HG02981 (cell line): ENCODE data around the gene BRD3OS.

Experiments
- ATAC-seq: cut with Tn5 transposase; IDR thresholded peaks from one replicate; pipeline ENCODE4 v1.9.1; 2021; ENCODE audit warnings: mild to moderate bottlenecking, moderate library complexity; ENCODE audit not compliant: unreplicated experiment

The BRD3OS gene

DNA sequence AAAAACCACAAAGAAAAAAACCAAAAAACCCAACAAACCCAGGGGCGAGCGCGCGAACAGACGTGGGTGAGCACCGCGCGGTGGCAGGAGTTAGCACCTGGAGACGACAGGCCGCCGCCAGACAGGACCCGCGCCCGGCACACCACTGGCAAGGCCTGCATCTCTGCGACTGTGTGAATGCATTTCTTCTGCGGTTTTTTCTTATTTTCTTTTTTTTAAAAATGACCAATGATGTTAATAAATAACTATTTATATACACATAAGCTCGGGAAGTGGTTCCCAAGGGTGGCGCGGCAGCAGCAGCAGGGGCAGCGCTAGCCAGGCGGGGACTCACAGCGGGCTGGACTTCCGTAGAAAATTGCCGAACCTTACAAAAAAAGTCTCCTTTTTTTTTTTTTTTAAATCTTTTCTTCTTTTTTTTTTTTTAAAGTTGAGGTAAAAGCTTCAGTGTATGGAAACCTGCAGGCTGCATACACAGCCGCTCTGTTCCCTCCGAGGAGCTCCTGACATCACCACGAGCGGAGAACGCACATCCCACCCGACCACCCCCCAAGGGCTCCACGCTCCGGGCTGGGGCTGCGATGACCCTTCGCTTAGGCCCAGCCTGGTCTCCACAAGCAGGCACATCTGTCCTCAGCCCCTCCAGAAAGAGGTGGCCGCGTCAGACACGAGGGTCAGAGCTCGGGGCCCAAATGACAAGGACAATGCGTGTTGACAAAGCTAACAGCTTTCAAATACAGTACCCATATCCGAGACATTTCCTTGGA, 7.4 kb downstream of the BRD3OS start:
- ATAC-seq = no peak

DNA sequence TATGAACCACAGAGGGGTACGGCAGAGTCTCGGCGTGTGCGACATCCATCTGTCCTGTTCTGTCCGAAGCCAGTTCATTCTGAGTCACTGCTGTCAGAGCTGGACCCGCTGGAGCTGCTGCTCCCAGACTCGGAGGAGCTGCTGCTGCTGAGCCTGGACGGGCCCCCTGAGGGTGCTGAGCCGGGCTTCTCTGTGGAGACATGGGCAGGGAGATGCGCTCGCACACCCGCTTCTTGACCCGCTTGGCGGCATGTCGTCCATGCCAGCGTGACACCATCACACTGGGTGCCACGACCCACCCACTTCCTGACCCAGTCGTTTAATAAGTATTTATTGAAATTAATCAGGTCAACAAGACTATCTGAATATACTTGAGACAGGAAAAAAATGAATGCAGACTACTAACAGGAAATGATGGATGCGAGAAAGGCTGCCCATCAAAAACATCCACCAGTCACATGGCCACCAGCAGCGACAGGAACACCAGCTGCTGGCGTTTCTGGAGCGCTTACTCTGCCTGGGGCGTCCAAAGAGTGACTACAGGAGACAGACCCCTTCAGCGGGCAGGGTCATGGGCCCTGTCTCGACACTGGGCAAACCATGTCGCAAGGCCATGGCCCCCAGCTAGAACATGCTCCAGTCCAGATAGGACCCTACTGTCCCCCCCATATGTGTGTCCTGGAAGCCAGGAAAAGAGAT, 8.4 kb downstream of the BRD3OS start:
- no peak for ATAC-seq

DNA sequence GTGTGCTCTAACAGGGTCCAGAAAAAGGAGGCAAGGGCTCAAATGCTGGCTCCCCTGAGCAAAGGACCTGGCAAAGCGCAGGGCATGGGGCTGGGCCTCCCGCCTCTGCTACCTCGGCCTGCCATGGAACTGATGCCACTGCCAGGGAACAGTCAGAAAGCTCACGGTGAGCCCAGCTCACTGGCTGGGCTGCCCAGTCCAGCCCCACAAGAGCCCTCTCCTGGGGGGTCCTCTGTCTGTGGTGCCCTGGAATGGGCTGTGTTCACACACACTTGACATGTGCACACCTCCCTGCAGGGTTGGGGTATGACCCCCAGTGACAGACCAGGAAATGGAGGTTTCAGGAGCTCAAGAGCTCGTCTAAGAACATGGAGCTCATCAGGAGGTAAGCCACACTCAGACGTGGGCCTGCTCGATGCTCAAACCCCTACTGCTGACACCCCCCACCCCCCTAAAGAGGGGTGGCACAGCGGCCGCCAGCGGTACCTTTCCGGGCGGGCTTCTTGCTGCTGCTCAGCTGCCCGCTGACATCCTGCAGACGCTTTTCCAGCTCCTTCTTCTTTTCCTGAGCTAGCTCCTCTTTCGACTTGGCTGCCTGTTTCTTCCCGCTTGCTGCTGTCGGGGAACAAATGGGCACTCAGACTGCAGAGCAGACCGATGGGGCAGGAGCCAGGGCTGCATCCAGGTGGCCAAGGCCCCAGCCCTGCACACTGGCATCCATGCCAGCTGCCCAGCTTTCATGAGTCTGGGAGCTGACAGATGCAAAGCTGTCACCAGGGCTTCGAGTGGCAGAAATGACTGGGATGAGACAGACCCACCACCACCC, 9.1 kb downstream of the BRD3OS start:
- no peak for ATAC-seq

DNA sequence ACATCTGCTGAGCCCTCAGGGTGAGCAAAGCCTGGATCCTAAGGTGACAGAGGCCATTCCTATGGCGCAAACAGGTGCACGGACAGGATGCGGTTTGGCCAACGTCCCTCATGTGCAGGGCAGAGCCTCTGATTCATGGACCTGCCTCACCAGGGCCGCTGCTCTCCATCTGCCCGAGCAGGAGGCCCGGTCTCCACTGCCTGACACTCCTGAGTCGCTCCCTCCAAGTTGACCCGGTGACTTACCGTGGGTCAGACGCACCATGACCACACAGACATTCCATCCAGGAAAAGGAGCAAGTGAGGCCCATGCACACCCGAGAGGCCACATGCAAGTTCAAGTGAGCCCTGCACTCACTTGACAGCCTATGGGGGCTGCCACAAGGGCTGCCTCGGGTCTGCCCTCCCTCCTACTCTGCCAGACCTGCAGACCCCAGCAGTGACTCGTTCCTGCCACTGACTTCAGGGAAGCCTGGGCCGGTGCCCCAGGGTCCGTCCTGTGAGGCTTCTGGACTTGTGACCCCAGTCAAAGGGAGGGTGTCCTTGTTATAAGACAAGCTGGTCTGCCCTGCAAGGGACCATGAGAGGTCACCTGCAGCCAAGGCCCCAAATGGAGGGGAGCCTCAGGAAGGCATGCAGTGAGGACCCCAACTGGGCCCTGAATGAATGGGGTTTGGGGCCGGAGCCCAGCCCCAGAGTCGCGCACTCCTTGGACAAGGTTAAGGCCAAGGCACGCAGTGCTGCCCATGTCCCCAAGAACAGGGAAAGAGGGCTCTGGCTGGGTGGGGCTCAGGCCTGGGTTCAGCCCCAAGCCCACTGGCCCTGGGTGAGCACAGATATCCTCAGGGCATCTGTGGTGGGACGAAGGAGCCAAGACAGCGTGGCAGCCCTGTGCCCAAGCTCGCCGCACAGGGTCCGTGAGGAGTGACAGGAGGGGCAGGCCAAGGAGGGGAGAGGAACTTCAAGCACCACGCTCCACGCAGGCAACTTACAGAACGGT, 10.1 kb downstream of the BRD3OS start:
- no peak for ATAC-seq

DNA sequence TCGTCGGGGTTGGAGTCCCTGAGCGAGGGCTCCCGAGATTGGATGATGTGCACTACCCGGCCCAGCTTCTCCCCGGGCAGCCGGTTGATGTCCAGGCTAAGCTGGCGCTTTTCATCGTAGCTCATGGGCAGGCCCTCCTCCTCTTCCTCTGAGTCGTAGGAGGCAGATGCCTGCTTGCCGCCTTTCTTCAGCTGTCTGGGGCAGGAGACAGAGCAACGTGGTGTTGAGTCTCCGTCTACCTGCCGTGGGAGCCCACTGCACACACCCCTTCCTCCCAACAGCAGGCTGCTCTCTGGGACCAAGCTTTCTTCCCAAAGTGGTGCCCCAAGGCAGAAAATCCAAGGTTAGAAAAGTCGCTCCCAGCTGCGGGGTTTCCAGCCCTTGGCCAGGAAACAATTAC, 10.8 kb downstream of the BRD3OS start:
- ATAC-seq = no peak

DNA sequence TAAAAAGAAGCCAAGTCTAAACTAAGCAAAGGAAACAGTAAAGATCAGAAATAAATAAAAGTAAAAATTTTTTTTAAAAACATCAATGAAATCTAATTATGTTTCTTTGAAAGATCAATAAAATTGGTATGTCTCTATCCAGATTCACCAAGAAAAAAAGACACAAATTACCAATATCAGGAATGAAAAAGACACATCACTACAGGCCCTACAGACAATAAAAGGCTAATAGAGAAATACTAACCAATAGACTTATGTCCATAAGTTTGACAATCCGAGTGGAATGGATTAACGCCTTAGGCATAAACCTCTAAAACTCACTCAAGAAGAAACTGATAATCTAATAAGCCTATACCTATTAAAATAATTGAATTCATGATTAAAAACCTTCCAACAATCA, 12.4 kb downstream of the BRD3OS start:
- ATAC-seq = no peak

DNA sequence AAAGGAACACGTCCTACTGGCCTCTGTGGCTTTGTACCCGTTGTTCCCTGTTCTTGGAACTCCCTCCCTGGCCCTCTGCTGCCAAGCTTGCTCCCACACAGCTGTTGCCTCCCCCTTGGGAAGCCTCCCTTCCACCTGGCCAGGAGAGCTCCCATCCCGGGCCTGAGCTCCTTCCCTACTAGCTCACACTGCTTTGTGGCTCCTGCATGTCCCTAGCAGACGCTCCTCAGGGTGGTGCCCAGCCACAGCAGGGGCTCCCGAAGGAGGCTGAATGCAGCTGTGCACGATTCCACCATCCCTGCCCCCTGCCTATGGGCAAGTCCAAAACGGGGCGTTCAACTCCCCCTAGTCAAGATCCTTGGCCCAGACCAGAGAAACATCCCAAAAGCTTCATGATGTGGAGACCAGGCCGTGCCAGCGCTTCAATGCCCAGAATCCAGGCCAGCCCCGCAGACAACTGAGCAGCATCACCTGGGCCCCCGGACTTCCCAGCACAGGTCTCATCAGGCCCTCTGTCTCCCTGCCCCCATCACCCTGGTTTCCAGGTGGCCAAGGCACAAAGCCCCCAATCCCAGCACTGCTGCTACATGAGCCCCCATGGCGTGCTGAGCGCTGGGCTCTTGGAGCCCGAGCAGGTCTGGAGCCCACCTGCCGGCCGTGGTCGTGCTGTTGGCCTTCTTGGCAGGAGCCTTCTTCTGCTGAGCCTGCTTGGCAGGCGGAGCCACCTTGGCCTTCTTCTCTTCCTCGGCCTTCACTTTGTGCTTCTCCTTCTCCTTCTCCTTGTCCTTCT, 14.3 kb downstream of the BRD3OS start:
- ATAC-seq = no peak

DNA sequence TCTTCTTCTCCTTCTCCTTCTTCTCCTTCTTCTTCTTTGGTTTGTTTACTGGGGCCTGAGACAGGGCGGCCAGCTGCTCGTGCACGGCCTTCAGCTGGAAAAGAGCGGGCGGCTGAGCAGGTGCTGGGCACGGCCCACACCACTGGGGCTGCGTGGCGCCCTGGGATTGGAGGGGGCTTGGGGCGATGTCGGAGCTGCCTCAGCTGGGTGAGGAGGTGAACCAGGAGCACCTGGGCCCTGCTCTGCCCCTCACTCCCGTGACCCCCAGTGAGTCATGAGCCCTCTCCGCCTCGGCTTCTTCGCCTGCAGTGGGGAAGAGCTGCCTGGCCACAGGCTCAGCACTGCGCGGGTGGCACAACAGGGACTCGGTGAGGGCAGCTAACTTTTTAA, 14.9 kb downstream of the BRD3OS start:
- no peak for ATAC-seq

DNA sequence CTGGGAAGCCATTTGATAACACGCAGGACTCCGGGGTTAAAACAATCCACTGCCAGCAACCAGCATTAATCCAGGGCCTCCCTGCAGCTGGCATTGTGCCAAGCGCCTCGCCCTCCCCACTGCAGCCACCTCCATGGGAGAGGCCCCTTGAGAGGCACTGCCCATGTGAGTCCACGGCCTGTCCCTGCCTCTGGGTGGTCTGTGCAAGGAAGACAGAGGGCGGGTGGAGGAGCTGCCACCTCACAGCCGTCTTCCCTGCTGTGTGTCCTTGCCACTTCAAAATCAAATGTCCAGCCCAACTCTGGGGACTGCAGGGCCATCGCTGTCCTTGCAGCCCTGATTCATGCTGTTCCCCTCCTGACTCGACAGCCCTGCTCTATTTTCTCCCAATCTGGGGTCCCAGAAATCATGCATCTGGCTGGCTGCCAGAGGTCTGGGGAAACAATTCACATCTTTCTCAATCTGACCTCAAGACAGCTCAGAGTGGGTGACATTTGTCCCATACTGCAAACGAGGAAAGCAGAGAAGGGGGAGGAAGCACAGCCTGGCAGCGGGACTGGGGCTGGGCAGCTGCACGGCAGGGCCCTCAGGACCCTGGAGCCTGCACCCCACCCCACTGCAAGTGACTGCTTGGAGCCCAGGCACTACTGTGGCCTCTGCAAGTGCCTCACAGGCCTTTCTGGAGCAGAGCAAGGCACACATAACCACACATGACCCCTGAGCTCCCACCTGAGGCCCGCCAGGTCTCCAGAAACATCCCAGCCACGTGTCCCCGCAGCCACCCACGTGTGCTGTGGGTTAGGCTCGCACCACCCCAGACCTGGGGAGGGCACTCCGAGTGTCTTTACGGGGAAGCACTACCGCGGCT, 15.7 kb downstream of the BRD3OS start:
- no peak for ATAC-seq

DNA sequence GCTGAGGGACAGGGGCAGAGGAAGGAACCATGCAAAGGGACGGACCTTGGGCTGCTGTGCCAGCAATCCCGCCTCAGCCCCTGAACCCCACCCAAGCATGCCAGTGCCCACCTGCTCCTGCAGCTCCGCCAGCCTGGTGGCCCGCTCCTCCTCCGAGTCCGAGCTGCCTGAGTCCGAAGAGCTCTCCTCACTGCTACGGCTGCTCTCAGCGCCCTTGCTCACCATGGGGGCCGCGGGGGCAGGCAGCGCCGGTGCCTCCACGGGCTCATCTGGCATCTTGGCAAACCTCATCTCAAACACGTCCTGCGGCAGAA, 16.3 kb downstream of the BRD3OS start:
- no peak for ATAC-seq

DNA sequence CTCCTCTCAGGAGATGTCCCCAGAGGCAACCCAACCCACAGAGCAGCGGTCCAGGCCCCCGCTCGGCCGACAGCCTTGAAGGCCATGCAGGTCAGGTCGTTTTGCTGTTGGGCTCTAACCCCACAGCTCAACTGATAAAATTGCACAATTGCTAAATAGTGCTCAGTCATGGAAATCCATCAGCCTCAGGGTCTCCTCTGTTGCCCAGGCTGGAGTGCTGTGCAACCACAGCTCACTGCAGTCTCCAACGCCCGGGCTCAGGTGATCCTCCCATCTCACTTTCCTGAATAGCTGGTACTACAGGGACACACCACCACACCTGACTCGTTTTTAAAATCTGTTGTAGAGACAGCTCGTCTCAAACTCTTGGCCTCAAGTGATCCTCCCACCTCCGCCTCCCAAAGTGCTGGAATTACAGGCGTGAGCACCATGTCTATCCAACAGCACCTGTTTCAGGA, 18.3 kb downstream of the BRD3OS start:
- no peak for ATAC-seq

DNA sequence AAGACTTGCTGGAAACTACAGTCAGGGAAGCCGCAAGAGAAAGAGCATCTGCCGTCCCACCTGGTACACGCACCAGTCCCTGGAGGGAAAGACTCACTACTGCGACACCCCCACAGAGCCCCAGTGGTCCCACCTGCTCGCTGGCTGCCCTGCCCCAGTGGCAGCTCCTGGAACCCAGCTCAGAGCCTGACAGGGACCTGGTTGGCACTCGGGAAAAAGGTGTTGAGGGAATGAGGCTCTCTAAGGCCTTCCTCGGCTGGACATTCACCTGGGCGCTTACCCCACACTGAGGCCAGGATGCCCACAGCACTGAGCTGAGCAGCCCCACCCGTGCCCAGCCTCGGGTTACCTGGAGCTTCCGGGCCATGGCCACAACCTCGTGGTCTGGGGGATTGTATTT, 19.7 kb downstream of the BRD3OS start:
- ATAC-seq = no peak

DNA sequence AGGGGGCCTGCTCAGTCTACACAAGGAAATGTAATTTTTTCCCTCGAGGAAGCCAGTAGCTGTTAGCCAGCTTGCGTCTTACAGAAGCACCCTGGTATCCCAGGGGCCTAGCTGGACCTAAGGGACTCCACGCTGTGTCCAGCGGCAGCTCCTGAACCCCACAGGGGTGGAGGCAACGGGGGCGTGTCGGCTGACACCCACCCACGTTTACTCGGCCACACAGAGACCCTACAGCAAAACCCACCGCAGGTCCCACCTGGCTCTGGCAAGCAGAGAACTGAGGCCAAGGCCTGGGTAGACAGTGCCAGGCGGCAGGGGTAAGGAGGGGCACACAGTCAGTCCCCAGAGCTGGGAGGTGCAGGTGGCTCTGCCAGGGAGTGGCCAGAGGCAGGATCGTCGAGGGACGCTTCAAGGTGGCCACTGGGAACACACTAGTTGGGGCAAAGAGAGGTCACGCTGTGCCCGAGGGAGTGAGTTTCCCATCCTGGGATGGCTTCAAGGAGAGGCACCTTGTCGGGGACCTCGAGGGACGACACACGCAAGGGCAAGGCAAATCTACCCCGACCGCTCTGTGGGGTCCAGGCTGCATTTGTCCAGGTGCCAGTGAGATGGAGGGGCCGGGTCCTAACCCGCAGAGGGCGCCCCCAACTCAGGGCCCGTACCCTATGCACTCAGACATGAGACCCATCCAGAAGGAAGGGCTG, 20.7 kb downstream of the BRD3OS start:
- no peak for ATAC-seq

DNA sequence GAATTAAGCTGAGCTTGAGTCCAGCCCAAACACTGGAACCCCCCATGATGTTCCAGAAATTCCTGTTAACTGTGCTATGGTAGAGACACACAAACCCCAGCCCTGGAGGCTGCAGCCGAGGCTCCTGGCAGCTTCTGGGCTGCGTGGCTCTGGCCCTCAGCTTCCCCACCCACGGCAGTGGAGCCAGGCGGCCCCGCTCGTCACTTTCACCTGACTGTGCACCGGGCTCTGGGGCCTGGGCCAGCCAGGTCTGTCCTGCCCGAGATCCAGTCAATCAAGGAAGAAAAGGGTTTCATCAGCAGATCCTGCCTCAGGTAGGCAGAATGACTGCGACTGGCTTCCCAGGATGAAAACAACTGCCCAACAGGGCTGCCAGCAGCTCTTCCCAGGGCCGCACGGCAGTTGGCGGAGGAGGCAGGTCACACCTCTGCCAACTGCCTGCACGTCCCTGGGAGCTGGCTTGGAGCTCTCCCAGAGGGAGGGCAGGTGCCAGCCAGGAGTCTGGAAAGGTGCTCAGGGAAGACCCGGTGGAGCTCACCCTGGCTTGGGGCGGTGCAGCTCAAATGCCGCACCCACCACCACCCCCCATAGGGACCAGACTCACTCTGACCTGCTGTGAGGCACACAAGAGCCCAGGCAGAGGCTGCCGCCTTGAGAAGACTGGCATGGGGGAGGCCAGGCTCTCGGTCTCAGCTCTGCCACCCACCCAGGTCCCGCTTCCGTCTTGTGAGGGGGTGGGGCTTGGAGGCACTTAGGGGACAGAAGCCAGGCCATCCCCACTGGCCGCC, 21.8 kb downstream of the BRD3OS start:
- no peak for ATAC-seq

DNA sequence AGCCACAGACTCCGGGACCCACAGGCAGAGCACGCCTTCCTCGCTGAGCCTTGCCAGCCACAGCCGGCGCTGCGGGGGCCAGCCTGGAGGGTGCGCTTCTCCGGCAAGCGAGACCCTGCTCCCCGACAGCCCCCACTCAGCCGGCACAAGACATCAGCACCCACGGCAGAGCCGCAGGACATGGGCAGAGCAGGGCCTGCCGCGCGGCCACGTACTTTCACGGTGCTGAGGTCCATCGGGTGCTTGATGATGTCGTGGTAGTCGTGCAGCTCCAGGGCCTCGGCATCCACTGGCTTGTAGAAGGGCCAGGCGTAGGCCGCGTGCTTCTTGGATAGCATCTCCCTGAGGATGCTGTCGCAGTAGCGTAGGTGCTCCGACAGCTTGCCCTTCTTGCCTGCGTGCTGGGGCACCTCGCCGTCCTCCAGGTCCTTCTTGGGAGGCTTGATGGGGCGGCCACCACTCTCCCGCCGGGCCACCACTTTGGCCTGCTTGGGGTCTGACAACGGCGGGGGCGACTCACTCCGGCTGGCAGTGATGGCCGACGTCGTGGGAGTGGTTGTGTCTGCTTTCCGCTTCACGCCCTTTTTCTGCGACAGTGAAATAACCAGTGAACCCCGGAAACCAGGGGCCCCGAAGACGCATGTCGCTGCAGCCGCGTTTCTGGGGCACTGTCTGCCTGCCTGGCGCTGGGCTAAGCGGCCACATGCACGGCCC, 22.7 kb downstream of the BRD3OS start:
- no peak for ATAC-seq

DNA sequence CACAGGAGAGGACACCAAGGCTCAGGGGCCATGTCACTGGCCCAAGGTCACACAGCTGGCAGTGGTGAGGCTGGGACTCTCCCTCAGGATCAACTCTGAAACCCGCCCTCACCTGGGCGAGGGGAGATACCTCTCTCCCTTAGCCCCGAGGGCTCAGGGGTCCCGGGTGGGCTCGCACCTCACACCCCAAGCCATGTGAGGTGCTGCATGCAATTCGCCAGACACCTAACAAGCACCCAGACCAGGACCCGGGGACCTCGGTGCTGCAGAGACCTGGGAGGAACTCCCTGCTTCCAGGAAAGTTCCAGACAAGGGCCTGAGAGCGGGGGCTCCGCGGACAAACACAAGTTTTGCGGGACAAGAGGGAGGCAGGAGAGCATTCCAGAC, 23.3 kb downstream of the BRD3OS start:
- ATAC-seq = no peak

DNA sequence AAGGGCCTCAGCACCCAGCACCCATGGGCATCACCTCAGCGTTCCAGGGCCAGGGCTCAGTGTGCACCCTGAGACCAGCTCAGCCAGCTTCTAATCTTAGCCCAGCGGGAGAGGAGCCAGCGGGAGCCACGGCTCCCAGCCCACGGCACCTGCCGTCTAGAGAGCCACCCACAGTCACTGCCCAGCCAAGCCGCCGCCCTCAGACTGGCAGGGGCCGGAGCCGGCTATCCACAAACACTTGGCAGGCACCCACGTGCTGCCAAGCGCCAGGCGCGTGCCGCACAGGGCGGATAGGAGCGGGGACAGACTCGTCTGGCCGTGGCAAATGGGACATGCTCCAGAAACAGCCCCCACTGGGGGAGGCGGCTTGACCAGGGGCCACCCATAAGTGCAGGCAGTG, 24.0 kb downstream of the BRD3OS start:
- ATAC-seq = no peak
